ENCODE measurements around the gene FBXL22. TPM values are rescaled to one million over a fixed set of nuclear protein-coding genes. Genes with fewer than 3 reads are reported as not detected.

Gene FBXL22
- total and polyA plus RNA-seq, 2 of the 4 experiments (the other 2 are of a cell fraction), result 0.36 to 1.3 TPM

DNA sequence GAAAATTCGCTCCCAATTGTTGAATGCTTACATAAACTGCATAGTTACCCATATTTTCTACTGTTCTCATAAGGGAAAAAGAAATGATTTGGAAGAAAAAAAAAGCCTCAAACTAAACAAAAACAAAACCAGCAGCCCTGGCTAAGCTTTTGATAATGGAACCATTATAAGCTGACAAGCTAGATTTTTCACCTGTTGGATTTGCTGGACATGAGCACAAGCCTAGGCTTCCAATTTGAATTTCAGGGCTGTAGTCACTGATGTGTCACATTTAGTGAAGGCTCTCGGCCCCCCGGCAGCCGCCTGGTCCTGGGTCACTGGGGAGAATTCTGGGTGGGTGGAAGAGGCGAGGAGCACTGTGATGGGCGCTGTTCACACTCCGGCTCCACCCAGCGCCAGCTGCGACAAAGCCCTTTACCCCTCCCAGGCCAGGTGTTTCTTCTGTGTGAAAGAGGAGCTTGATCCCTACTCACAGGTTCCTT is 4.6 kb downstream of the FBXL22 start (continued):
- TF ChIP-seq, protein P1, sequence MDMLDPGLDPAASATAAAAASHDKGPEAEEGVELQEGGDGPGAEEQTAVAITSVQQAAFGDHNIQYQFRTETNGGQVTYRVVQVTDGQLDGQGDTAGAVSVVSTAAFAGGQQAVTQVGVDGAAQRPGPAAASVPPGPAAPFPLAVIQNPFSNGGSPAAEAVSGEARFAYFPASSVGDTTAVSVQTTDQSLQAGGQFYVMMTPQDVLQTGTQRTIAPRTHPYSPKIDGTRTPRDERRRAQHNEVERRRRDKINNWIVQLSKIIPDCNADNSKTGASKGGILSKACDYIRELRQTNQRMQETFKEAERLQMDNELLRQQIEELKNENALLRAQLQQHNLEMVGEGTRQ (IDR thresholded peaks at IDR 0.05; ENCODE audit: low read depth, low read length), result no peak
- TF ChIP-seq POLR2A (IDR thresholded peaks at IDR 0.05; ENCODE audit: low read depth, low read length), result no peak

DNA sequence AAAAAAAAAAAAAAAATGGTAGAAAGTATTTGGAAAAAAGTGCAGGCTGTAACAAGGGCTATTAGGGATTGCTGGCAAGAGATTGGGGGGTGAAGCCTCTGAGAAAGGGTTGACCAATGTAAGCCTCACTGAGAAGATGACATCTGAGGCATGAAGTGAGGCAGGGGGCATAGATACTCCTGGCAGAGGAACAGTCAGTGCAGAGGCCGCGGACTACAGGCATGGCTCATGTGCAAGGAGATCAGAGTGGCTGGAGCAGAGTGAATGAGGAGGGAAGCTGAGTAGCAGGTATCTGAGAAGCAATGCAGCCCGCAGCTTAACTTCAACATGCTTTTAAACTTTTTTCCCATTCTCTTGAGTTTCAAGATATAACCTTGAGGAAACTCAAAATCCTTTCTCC is 5.4 kb downstream of the FBXL22 start:
- intact Hi-C loops (cut with micrococcal nuclease), result no loop called here
- WGBS, 2 experiments (ENCODE audit: extremely low coverage in 2 of 2, insufficient read length in 1 of 2), result 92% methylated on average over 2 of the region's 3 CpGs; no CpG with 5 or more reads in 1 of the 2 experiments
- Histone ChIP-seq H2BK120ac (ENCODE audit: low read depth, low read length) (no peak overlapping the region), H3K4ac (ENCODE audit: low read depth, low read length) (no peak overlapping the region), H3K79me1 (ENCODE audit: low read depth in 1 of 2, low read length in 2 of 2) (peaks cover 0 to 7% of the 10 kb centered on the region in 2 experiments; a peak in 2 of 4 replicates), H3K27me3 (ENCODE audit: control insufficient read depth, insufficient read depth, low read length) (no peaks in the 10 kb centered on the region), H2AK5ac (ENCODE audit: low read depth, low read length) (no peak overlapping the region; the same call in 1 of the 2 replicates), H2AFZ (replicated peaks; ENCODE audit: low read length, poor library complexity) (no peak overlapping the region), H3K36me3 (ENCODE audit: control insufficient read depth, insufficient read depth, low read length) (peaks cover under 1% of the 10 kb centered on the region; the same call in 1 of the 2 replicates), H3K27ac (ENCODE audit: insufficient read depth, low read length) (no peak overlapping the region), H4K91ac (ENCODE audit: insufficient read depth, low read depth, low read length) (no peak overlapping the region), H3K56ac (ENCODE audit: extremely low read depth, insufficient read depth, low read length) (no peak overlapping the region), H2BK15ac (ENCODE audit: low read depth, low read length) (no peak overlapping the region), H3K4me3 (ENCODE audit: insufficient read depth, low read depth, low read length) (no peak overlapping the region), H3K9me1 (ENCODE audit: insufficient read depth, low read length) (peaks cover 8% of the 10 kb centered on the region; the same call in 1 of the 2 replicates), H3K4me2 (ENCODE audit: low read depth, low read length) (no peak overlapping the region), H3K14ac (replicated peaks; ENCODE audit: low read depth, low read length) (no peak overlapping the region), H3K23ac (ENCODE audit: low read depth, low read length) (no peak overlapping the region), H3K4me1 (ENCODE audit: control insufficient read depth, insufficient read depth, low read length) (peaks cover 14% of the 10 kb centered on the region), H3K9me3 (ENCODE audit: control insufficient read depth, insufficient read depth, low read length) (no peaks in the 10 kb centered on the region), H4K5ac (ENCODE audit: low read depth, low read length) (no peak overlapping the region), H4K20me1 (ENCODE audit: insufficient read depth, low read length) (no peaks in the 10 kb centered on the region), H4K8ac (ENCODE audit: low read depth in 2 of 2, low read length in 2 of 2) (no peak overlapping the region), H2BK20ac (ENCODE audit: low read depth, low read length) (no peak overlapping the region), H2BK5ac (ENCODE audit: low read depth, low read length, poor library complexity, severe bottlenecking) (no peak overlapping the region), H3K9ac (ENCODE audit: low read depth, low read length) (no peak overlapping the region), H2AK9ac (replicated peaks; ENCODE audit: low read depth, low read length, poor library complexity) (no peak overlapping the region), H3K18ac (ENCODE audit: low read depth, low read length) (no peak overlapping the region)
- POLR2A ChIA-PET (ENCODE audit: unreplicated experiment), result no interaction called here
- no TSS peak for BruUV-seq (replicated peaks)
- in situ Hi-C loops (cut with MboI; ENCODE audit: low sequenced_read_pairs), result no loop called here
- DNase-seq, result no peak
- CTCF ChIA-PET, result interaction anchor here (0.6 to 0.9 kb wide), 2 partner anchors 98 to 463 kb away, joined by 3 read pairs; partner anchors contain the start of gene USP3
- TF ChIP-seq, protein P1 (IDR thresholded peaks at IDR 0.05; ENCODE audit: low read depth, low read length), result no peak
- no peak for TF ChIP-seq BHLHE40 (IDR thresholded peaks at IDR 0.05; ENCODE audit: low read depth, low read length)
- TF ChIP-seq MAZ (IDR thresholded peaks at IDR 0.05; ENCODE audit: borderline replicate concordance, low read depth, low read length), result no peak
- TF ChIP-seq CHD1 (IDR thresholded peaks at IDR 0.05; ENCODE audit: low read depth, low read length), result no peak
- TF ChIP-seq FOS (IDR thresholded peaks at IDR 0.05; ENCODE audit: low read depth, low read length), result no peak
- TF ChIP-seq RAD21 (IDR thresholded peaks at IDR 0.05; ENCODE audit: low read length), result no peak
- TF ChIP-seq SMC3 (IDR thresholded peaks at IDR 0.05; ENCODE audit: low read depth, low read length), result no peak
- no peak for TF ChIP-seq RFX5 (IDR thresholded peaks at IDR 0.05; ENCODE audit: low read depth, low read length)
- TF ChIP-seq, protein P2, sequence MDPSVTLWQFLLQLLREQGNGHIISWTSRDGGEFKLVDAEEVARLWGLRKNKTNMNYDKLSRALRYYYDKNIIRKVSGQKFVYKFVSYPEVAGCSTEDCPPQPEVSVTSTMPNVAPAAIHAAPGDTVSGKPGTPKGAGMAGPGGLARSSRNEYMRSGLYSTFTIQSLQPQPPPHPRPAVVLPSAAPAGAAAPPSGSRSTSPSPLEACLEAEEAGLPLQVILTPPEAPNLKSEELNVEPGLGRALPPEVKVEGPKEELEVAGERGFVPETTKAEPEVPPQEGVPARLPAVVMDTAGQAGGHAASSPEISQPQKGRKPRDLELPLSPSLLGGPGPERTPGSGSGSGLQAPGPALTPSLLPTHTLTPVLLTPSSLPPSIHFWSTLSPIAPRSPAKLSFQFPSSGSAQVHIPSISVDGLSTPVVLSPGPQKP (IDR thresholded peaks at IDR 0.05; ENCODE audit: borderline replicate concordance, low read depth, low read length), result no peak
- TF ChIP-seq, protein P3, sequence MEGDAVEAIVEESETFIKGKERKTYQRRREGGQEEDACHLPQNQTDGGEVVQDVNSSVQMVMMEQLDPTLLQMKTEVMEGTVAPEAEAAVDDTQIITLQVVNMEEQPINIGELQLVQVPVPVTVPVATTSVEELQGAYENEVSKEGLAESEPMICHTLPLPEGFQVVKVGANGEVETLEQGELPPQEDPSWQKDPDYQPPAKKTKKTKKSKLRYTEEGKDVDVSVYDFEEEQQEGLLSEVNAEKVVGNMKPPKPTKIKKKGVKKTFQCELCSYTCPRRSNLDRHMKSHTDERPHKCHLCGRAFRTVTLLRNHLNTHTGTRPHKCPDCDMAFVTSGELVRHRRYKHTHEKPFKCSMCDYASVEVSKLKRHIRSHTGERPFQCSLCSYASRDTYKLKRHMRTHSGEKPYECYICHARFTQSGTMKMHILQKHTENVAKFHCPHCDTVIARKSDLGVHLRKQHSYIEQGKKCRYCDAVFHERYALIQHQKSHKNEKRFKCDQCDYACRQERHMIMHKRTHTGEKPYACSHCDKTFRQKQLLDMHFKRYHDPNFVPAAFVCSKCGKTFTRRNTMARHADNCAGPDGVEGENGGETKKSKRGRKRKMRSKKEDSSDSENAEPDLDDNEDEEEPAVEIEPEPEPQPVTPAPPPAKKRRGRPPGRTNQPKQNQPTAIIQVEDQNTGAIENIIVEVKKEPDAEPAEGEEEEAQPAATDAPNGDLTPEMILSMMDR (conservative IDR thresholded peaks at IDR 0.05; ENCODE audit: low read depth, low read length), result no peak
- ATAC-seq (ENCODE audit: low read depth), result no peak
- dilution Hi-C loops (cut with HindIII; ENCODE audit: low sequenced_read_pairs, unreplicated experiment), result no loop called here

All from IMR-90 (cell line).